Naive thymus-derived CD4-positive, alpha-beta T cell (primary cell): ENCODE results near the gene TRAK2. TPM values are rescaled to one million over a fixed set of nuclear protein-coding genes. Genes with fewer than 3 reads are reported as not detected.

Experiments used
- ATAC-seq: fragments of 150-1000 bp; cut with Tn5 transposase; 2 replicates; pipeline ENCODE4 v1.10.0; 2021; ENCODE audit warnings: mild to moderate bottlenecking, moderate library complexity
- CTCF ChIA-PET: fragments of 350-600 bp; sonication (Branson Sonifier 250); formaldehyde crosslinking; loops from one replicate; lab custom pipeline; 2021; ENCODE audit warnings: antibody characterized with exemption; lab: Charles Lee
- POLR2A ChIA-PET: fragments of 350-600 bp; sonication (Branson Sonifier 250); formaldehyde crosslinking; loops from one replicate; lab custom pipeline; 2021; ENCODE audit warnings: antibody characterized with exemption, inconsistent platforms; lab: Charles Lee
- DNase-seq, 9 donors: peaks; one replicate each; pipeline versions ENCODE4 v3.0.0 to v3.0.0-alpha.2; 2020 to 2022; ENCODE audit warnings: mixed read lengths in 1 of 9
- H3K27ac ChIP-seq: one replicate; pipeline ENCODE4 v1.7.0; 2013; ENCODE audit warnings: mild to moderate bottlenecking, low read depth, low read length, moderate library complexity
- H3K27me3 ChIP-seq, 2 donors: one replicate each; pipeline ENCODE4 v1.7.0; 2013; ENCODE audit warnings: low read length in 2 of 2, mild to moderate bottlenecking in 2 of 2, moderate library complexity in 2 of 2; ENCODE audit not compliant: control insufficient read depth in 2 of 2, insufficient read depth in 2 of 2
- H3K36me3 ChIP-seq, 3 experiments: 1 replicate in 2 of 3; 2 replicates in 1 of 3; pipeline ENCODE4 v1.7.0; 2013; ENCODE audit warnings: low read length in 3 of 3, mild to moderate bottlenecking in 3 of 3, moderate library complexity in 1 of 3; ENCODE audit not compliant: insufficient read depth in 3 of 3, control insufficient read depth in 2 of 3
- H3K4me1 ChIP-seq, 2 donors: one replicate each; pipeline ENCODE4 v1.7.0; 2013; ENCODE audit warnings: low read length in 2 of 2, mild to moderate bottlenecking in 2 of 2, moderate library complexity in 1 of 2; ENCODE audit not compliant: control insufficient read depth in 2 of 2, insufficient read depth in 2 of 2
- H3K4me3 ChIP-seq: 2 replicates; pipeline ENCODE4 v1.7.0; 2013; ENCODE audit warnings: mild to moderate bottlenecking, low read length
- H3K9me3 ChIP-seq, 3 experiments: 1 replicate in 2 of 3; 2 replicates in 1 of 3; pipeline ENCODE4 v1.7.0; 2013; ENCODE audit warnings: low read length in 3 of 3; ENCODE audit not compliant: control insufficient read depth in 2 of 3
- H3K27ac Mint-ChIP-seq, 9 donors: one replicate each; pipeline ENCODE4 v1.8.0; 2020 to 2022; ENCODE audit warnings: mixed read lengths in 9 of 9, mild to moderate bottlenecking in 8 of 9, moderate library complexity in 5 of 9, inconsistent platforms in 2 of 9
- H3K27me3 Mint-ChIP-seq, 5 donors: one replicate each; pipeline ENCODE4 v1.8.0; 2021 to 2022; ENCODE audit warnings: mixed read lengths in 5 of 5, mild to moderate bottlenecking in 1 of 5
- H3K36me3 Mint-ChIP-seq, 5 donors: one replicate each; pipeline ENCODE4 v1.8.0; 2020 to 2022; ENCODE audit warnings: mixed read lengths in 5 of 5, mild to moderate bottlenecking in 3 of 5, inconsistent platforms in 1 of 5
- H3K4me1 Mint-ChIP-seq, 7 donors: one replicate each; pipeline ENCODE4 v1.8.0; 2020 to 2022; ENCODE audit warnings: mixed read lengths in 7 of 7, mild to moderate bottlenecking in 3 of 7, inconsistent platforms in 1 of 7
- H3K4me3 Mint-ChIP-seq, 10 donors: one replicate each; pipeline ENCODE4 v1.8.0; 2020 to 2022; ENCODE audit warnings: mild to moderate bottlenecking in 10 of 10, mixed read lengths in 10 of 10, moderate library complexity in 6 of 10, inconsistent platforms in 2 of 10
- H3K9me3 Mint-ChIP-seq, 11 donors: one replicate each; pipeline ENCODE4 v1.8.0; 2020 to 2022; ENCODE audit warnings: mixed read lengths in 11 of 11, mild to moderate bottlenecking in 4 of 11, inconsistent platforms in 1 of 11, moderate library complexity in 1 of 11
- intact Hi-C, 2 donors: fragments of 100-400 bp; cut with micrococcal nuclease; formaldehyde crosslinking; loops; one replicate each; pipeline ENCODE4 v1.15.1; 2023
- polyA plus RNA-seq, 2 donors: library from polyadenylated mRNA; unstranded; fragments of 300-500 nt; fragmentation: Illumina TruSeq; gene quantifications; one replicate each; pipeline ENCODE4 v1.2.3, GENCODE V29; 2021
- total RNA-seq, 6 experiments: library from RNA in 5 of 6; stranded (reverse) in 5 of 6; gene quantifications; 1 replicate in 5 of 6; 2 replicates in 1 of 6; pipeline ENCODE4 v1.2.3 and lab custom pipeline; 2021 to 2026

The TRAK2 gene
- total and polyA plus RNA-seq, 7 experiments from 2014 or later = 27.2 to 47.6 (median 34.3) TPM

DNA sequence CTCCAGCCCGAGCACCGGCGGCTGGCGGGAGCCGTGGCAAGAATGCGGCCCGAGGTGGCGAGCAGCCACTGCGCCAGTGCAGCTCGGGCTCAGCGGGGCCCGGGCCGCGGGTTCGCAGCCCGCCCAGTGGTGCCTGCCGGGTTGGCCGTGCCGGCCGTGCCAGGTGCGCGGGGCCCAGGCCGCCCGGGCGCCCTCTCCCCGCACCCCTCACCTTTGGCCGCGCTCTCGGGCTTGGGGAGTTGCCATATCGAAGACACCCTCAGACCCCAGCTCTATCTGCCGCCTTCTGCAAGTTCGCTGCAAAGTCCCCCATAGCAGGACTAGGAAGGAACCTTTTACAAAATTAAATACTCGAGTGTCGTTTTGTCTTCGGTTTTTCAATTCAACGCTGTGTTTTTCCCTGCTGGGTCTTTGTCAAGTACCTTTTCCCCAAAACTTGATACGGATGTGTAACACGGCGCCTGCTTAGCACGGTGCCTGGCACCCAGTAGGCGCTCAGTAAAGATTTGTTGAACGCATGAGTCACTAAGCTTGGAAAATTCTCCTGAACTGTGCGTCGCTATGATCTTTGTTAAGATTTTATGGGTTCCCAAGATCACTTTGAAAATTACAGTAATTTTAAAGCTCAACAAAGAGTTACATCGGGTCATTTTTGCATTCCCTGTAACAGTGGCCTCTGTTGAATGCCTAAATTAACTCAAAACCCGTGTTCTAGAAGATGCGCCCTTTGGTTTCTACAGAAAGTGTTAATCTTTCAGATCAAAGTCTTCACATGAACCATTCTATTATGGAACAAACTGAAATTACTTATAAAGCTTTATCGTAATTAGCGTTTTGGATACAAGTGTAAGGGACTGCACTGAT, 1.0 kb upstream of the TRAK2 start:
- H3K9me3 Mint-ChIP-seq = no peaks in the 10 kb centered on the region
- no peaks in the 10 kb centered on the region for H3K9me3 ChIP-seq
- H3K27ac ChIP-seq = peak overlapping the region; percentile 83
- ATAC-seq (no peak), DNase-seq (peak in 2 of 9 donors; percentile 12 to 24)
- peaks cover 0 to 6% (median 0%) of the 10 kb centered on the region in 3 experiments for H3K36me3 ChIP-seq
- no peaks in the 10 kb centered on the region for H3K27me3 ChIP-seq
- H3K27me3 Mint-ChIP-seq = peaks cover 0 to 8% (median 0%) of the 10 kb centered on the region in 5 donors
- H3K4me1 ChIP-seq = peaks cover 25 to 32% of the 10 kb centered on the region in 2 donors
- peaks cover 0 to 10% (median 6%) of the 10 kb centered on the region in 5 donors for H3K36me3 Mint-ChIP-seq
- intact Hi-C loops = loop anchor here (5.0 to 10.0 kb wide), 6 partner anchors 335 to 927 kb away; partner anchors contain the start of genes BMPR2 (in 1 of the 2), CFLAR (in 1 of the 2), NOP58 (in 1 of the 2) and ORC2 (in 1 of the 2)
- H3K4me3 ChIP-seq = peak overlapping the region; percentile 96
- H3K27ac Mint-ChIP-seq = peak overlapping the region; percentile 65 to 97 (median 86)
- POLR2A ChIA-PET = interaction anchor here (0.5 to 5.0 kb wide), 21 partner anchors 8 to 588 kb away, joined by 3 to 26 read pairs (median 6); partner anchors contain the start of genes CASP10, CASP8, CFLAR and CLK1
- H3K4me3 Mint-ChIP-seq = peak overlapping the region; percentile 86 to 98 (median 92)
- CTCF ChIA-PET = interaction anchor here (0.5 to 2.9 kb wide), 6 partner anchors 12 to 646 kb away, joined by 3 to 7 read pairs (median 4); no protein-coding TSS in a partner anchor
- H3K4me1 Mint-ChIP-seq = peaks cover 22 to 61% (median 35%) of the 10 kb centered on the region in 7 donors

DNA sequence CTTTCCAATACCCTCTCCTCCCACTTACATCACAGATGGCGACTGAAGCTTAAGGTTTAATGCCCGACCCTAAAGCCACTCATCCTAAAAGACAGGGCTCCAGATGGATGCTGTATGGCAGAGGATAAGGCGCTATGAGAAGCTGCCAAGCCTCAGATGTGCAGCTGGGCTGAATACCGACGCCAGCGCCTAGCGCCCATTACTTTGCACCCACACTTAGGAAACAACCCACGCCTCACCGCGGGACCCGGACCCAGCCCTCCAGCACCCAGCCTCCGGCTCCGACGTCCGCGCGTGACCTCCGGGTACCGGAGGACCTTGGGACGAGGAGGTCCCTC, 335 bp downstream of the TRAK2 start:
- peaks cover 37 to 43% of the 10 kb centered on the region in 2 donors for H3K4me1 ChIP-seq

DNA sequence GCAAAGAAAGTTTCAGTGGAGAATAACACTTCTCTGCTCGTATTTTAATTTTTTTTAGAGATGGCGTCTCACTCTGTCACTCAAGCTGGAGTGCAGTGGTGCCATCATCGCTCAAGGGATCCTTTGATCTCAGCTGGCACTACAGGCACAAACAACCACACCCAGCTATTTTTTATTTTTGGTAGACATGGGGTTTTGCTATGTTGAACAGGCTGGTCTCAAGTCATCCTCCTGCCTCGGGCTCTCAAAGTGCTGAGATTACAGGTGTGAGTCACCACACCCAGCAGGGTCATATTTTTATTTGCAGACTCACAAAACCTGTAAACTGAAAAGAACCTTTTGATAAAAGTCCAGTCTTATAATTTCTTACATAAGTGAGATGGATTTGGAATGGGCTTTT, 2.6 kb downstream of the TRAK2 start:
- no peak overlapping the region for H3K4me3 ChIP-seq
- DNase-seq (peak in 7 of 9 donors; percentile 32 to 67 (median 57)), ATAC-seq (no peak)
- H3K4me3 Mint-ChIP-seq = peak overlapping the region; percentile 66 to 98 (median 72)
- peaks cover 0 to 6% (median 0%) of the 10 kb centered on the region in 3 experiments for H3K36me3 ChIP-seq
- H3K27ac Mint-ChIP-seq = peak overlapping the region; percentile 45 to 87 (median 76)
- peaks cover 29 to 76% (median 54%) of the 10 kb centered on the region in 7 donors for H3K4me1 Mint-ChIP-seq
- ChIA-PET POLR2A (interaction anchor here (0.7 to 5.0 kb wide), 5 partner anchors 11 to 585 kb away, joined by 3 to 26 read pairs (median 4); no protein-coding TSS in a partner anchor), CTCF (no interaction called here)
- H3K9me3 ChIP-seq = no peaks in the 10 kb centered on the region
- intact Hi-C loops = loop anchor here in 1 of 2 donors (1.0 kb wide), 1 partner anchor 8 kb away; no protein-coding TSS in a partner anchor
- peaks cover 0 to 5% (median 0%) of the 10 kb centered on the region in 5 donors for H3K27me3 Mint-ChIP-seq
- peak overlapping the region; percentile 27 for H3K27ac ChIP-seq
- no peaks in the 10 kb centered on the region for H3K9me3 Mint-ChIP-seq
- H3K36me3 Mint-ChIP-seq = peaks cover 0 to 10% (median 6%) of the 10 kb centered on the region in 5 donors
- no peaks in the 10 kb centered on the region for H3K27me3 ChIP-seq
- H3K4me1 ChIP-seq = peaks cover 37 to 43% of the 10 kb centered on the region in 2 donors

More for the DNA sequence above, 335 bp downstream of the TRAK2 start:
- H3K4me3 Mint-ChIP-seq = peak overlapping the region; percentile 94 to 98 (median 97)
- peaks cover 0 to 6% (median 0%) of the 10 kb centered on the region in 3 experiments for H3K36me3 ChIP-seq
- peak overlapping the region; percentile 83 for H3K27ac ChIP-seq
- peaks cover 0 to 8% (median 0%) of the 10 kb centered on the region in 5 donors for H3K27me3 Mint-ChIP-seq
- H3K9me3 ChIP-seq = no peaks in the 10 kb centered on the region
- intact Hi-C loops = loop anchor here (1.0 to 10.0 kb wide), 28 partner anchors 18 to 926 kb away; partner anchors contain the start of genes CASP10 (in 2 of the 2), HYCC2 (in 2 of the 2), NIF3L1 (in 2 of the 2) and NOP58 (in 2 of the 2)
- H3K4me1 Mint-ChIP-seq = peaks cover 32 to 75% (median 47%) of the 10 kb centered on the region in 7 donors
- H3K9me3 Mint-ChIP-seq = no peaks in the 10 kb centered on the region
- ChIA-PET CTCF (interaction anchor here (0.9 to 2.9 kb wide), 5 partner anchors 10 to 268 kb away, joined by 3 to 7 read pairs (median 5); partner anchors contain the start of gene CASP10), POLR2A (interaction anchor here (0.7 to 5.0 kb wide), 25 partner anchors 10 to 1788 kb away, joined by 3 to 26 read pairs (median 5); partner anchors contain the start of genes ALS2, CASP10, CASP8 and CFLAR)
- no peaks in the 10 kb centered on the region for H3K27me3 ChIP-seq
- peak; percentile 13 for ATAC-seq
- peaks cover 0 to 13% (median 9%) of the 10 kb centered on the region in 5 donors for H3K36me3 Mint-ChIP-seq
- peak overlapping the region; percentile 96 for H3K4me3 ChIP-seq
- no peak for DNase-seq
- H3K27ac Mint-ChIP-seq = peak overlapping the region; percentile 45 to 97 (median 95)

DNA sequence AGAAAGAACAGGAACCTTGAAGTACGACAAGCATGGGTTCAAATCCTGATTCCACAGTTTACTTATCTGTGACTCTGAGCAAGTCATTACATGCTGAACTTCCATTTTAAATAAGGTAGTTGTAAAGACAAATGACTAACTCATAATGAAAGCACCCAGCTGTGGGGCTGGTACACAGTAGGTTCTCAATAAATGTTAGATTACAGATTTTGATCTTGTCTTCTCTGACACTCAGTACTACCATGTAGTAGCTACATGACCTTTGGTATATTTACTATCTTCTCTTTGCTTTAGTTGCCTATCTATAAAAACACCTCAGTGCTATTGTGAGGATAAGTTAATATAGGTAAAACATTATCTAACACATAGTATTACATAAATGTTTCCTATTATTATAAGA, 3.2 kb downstream of the TRAK2 start:
- Mint-ChIP-seq H3K27me3 (no peaks in the 10 kb centered on the region), H3K9me3 (no peaks in the 10 kb centered on the region), H3K36me3 (peaks cover 0 to 10% (median 6%) of the 10 kb centered on the region in 5 donors), H3K27ac (peak overlapping the region; percentile 45 to 81 (median 75)), H3K4me1 (peaks cover 22 to 70% (median 54%) of the 10 kb centered on the region in 7 donors), H3K4me3 (peak overlapping the region in 9 of 10 donors; percentile 53 to 98 (median 77))
- Histone ChIP-seq H3K27me3 (no peaks in the 10 kb centered on the region), H3K4me3 (no peak overlapping the region), H3K9me3 (no peaks in the 10 kb centered on the region), H3K27ac (peak overlapping the region; percentile 27), H3K4me1 (peaks cover 37 to 42% of the 10 kb centered on the region in 2 donors), H3K36me3 (peaks cover 0 to 6% (median 0%) of the 10 kb centered on the region in 3 experiments)
- ATAC-seq = no peak
- intact Hi-C loops = loop anchor here in 1 of 2 donors (1.0 kb wide), 1 partner anchor 8 kb away; no protein-coding TSS in a partner anchor
- POLR2A ChIA-PET = interaction anchor here (0.9 to 5.0 kb wide), 4 partner anchors 10 to 584 kb away, joined by 3 to 26 read pairs (median 6); no protein-coding TSS in a partner anchor
- CTCF ChIA-PET = no interaction called here
- no peak for DNase-seq

DNA sequence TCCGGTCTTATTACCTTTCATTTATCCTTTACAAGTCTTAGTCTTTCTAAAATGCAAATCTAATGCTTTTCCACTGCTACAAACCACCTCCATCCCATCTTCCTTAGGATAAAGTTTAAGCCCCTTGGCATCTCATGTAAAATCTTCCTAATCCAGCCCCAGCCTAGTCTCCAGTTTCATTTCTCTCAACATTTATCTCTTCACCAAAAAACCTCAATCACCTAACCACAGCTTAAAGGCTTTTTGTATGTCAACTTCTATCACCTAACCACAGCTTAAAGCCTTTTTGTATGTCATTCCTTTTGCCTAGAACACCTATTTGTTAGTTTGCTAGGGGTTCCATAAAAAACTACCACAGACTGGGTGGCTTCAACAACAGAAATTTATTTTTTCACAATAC, 4.2 kb downstream of the TRAK2 start:
- Mint-ChIP-seq H3K36me3 (peaks cover 0 to 10% (median 6%) of the 10 kb centered on the region in 5 donors), H3K27me3 (no peaks in the 10 kb centered on the region), H3K27ac (peak overlapping the region in 8 of 9 donors; percentile 11 to 91 (median 68)), H3K4me3 (peak overlapping the region; percentile 14 to 98 (median 76)), H3K9me3 (no peaks in the 10 kb centered on the region), H3K4me1 (peaks cover 13 to 61% (median 51%) of the 10 kb centered on the region in 7 donors)
- Histone ChIP-seq H3K4me1 (peaks cover 33 to 37% of the 10 kb centered on the region in 2 donors), H3K9me3 (no peaks in the 10 kb centered on the region), H3K36me3 (peaks cover 0 to 6% (median 0%) of the 10 kb centered on the region in 3 experiments), H3K27me3 (no peaks in the 10 kb centered on the region), H3K4me3 (peak overlapping the region; percentile 12), H3K27ac (peak overlapping the region; percentile 20)
- CTCF ChIA-PET = interaction anchor here (0.6 to 1.1 kb wide), 2 partner anchors 37 to 51 kb away, joined by 3 read pairs; no protein-coding TSS in a partner anchor
- intact Hi-C loops = loop anchor here (1.0 to 2.0 kb wide), 4 partner anchors 14 to 41 kb away; no protein-coding TSS in a partner anchor
- DNase-seq = peak in 7 of 9 donors; percentile 43 to 78 (median 65)
- POLR2A ChIA-PET = interaction anchor here (0.9 to 2.4 kb wide), 4 partner anchors 9 to 14 kb away, joined by 3 to 8 read pairs (median 4); no protein-coding TSS in a partner anchor
- ATAC-seq = no peak
